ENCODE results near the gene POC1A. TPM values are rescaled to one million over a fixed set of nuclear protein-coding genes. Genes with fewer than 3 reads are reported as not detected.

POC1A gene
- 4.1 and 8.7 TPM in 2 replicates for total RNA-seq

DNA sequence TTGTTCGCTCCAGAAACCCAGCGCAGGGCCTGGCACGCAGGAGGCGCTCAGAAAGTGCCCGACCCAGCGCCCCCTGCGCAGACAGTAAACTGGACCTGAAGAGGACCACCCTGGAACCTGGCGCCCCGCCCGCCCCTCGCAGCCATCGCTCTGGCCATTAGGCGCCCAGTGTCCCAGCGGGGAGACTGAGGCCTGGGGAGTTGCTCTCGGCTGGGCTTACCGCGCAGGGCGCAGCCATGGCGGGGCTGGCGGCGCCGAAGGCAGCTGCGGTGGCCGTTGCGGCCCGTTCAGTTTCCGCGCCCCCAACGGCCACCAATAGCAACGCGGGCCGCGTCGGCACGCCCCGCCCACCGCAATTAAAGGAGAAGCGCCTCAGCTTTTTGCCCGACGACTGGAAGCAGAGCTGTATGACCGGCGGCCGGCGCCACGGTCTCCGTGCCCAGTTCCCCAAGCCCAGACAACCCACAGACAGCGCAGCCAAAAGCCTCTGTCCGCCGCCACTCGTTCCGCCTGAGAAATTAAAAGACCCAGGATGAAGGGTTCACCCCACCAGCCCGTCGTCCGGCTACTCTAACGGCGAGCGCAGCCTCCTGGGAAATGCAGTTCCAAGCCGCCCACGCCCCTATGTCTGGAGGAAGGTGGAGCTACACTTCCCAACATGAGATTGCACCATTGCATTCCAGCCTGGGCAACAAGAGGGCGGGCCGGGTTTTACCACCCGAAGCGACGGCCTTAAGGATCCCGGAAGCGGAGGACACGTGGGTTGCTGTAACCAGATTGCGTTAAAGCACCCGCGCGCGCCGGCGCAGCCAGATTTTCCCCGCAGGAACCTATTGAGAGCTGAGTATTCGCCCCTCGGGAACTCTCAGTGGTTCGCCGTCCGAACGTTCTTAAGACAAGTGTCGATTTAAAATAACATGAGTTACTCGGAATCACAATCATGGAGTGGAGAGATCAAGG, at the start of gene POC1A:
Gene POC1A, minus strand, starts transcription at position 289 of the 960 bp plus-strand sequence. Its CDS starts 51 bp downstream, at position 238.

DNA sequence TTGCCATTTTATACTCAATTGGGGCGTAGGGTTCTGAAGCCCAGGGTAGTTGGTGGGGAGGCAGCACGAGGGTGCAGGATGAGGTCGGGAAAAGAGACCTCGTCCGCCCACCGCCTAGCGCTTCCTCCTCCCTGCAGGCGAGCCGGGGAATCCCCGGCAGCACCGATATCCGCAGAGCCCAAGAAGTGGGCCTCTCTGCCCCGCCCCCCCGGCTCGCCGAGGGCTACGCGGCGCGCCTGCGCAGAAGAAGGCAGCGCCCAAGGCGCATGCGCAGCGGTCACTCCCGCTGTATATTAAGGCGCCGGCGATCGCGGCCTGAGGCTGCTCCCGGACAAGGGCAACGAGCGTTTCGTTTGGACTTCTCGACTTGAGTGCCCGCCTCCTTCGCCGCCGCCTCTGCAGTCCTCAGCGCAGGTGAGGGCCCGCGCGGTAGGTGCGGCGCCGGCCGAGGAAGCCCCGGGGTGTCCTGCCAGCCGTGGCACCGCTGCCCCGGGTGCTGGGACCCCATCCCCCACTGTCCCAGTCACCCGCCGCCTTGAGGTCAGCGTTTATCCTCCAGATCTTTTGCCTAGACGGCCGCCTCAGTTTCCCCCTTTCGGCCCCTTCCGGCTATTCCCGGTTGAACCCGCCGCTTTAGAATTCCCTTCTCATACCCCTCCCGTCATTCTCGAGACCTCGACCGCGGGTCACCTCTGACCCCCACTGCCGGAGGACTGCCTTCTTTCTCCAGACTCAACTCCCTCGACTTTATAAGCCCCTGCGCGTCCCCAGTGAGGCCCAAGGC, 43.8 kb upstream of the POC1A start, which contains the start of gene ALAS1:
Gene ALAS1, plus strand, starts transcription at position 319 of the 784 bp plus-strand sequence. CDS start 1,082 bp downstream, outside the sequence.

DNA sequence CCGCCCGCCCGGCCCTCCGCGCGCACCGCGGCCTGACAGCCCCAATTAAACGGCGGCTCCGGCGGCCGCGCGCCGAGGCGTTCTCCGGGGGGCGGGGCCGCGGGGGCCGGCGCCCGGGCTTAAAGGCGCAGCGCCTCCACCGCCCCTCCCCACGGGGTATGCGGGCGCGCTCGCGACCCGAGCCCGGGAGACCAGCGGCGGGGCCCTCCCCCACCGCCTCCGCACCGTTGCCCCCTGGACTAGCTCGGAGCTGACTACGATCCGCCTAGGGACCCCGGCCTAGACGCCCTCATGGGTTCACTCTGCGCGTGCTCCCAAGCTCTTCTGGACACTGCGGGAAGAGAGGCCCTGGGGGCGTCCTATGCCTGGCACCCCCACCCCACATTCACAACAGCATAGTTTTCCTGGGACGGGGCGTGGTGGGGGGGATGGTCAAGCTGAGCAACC, 97.7 kb downstream of the POC1A start, which contains the start of gene DUSP7:
Gene DUSP7, minus strand, starts transcription at position 51 of the 447 bp plus-strand sequence. CDS start 205 bp downstream, outside the sequence.

Other genes starting within 250 kb of the POC1A start
- gene RRP9, start 212.5 kb downstream of the POC1A start, total RNA-seq = 8.6 and 25.5 TPM in 2 replicates
- gene PARP3, start 212.1 kb downstream of the POC1A start, total RNA-seq = 6.7 and 9.4 TPM in 2 replicates
- 0.08 TPM in 1 of 2 replicates, not detected in the other for gene GPR62, start 199.0 kb downstream of the POC1A start, total RNA-seq
- gene PCBP4, start 187.0 kb downstream of the POC1A start, total RNA-seq = 55.6 and 129 TPM in 2 replicates
- gene ABHD14B, start 180.4 kb downstream of the POC1A start, total RNA-seq = 54.2 and 86.1 TPM in 2 replicates
- 20.4 and 21.6 TPM in 2 replicates for gene ABHD14A, start 179.4 kb downstream of the POC1A start, total RNA-seq
- gene ACY1, start 170.9 kb downstream of the POC1A start, total RNA-seq = 26.8 and 74.0 TPM in 2 replicates
- gene RPL29, start 158.5 kb downstream of the POC1A start, total RNA-seq = 2,354 and 3,771 TPM in 2 replicates
- gene DUSP7, start 97.9 kb downstream of the POC1A start, total RNA-seq = 9.6 and 14.2 TPM in 2 replicates
- 45.6 and 45.7 TPM in 2 replicates for gene ALAS1, start 43.7 kb upstream of the POC1A start, total RNA-seq
- not detected in 2 replicates for gene TLR9, start 71.2 kb upstream of the POC1A start, total RNA-seq
- gene TWF2, start 84.7 kb upstream of the POC1A start, total RNA-seq = 107 and 182 TPM in 2 replicates
- 20.0 and 22.4 TPM in 2 replicates for gene PPM1M, start 91.3 kb upstream of the POC1A start, total RNA-seq
- 55.1 and 73.8 TPM in 2 replicates for gene WDR82, start 124.2 kb upstream of the POC1A start, total RNA-seq
- gene GLYCTK, start 133.4 kb upstream of the POC1A start, total RNA-seq = 8.4 and 10.2 TPM in 2 replicates
- 0.39 and 0.96 TPM in 2 replicates for gene DNAH1, start 161.9 kb upstream of the POC1A start, total RNA-seq